Hematopoietic multipotent progenitor cell treated with erythropoietin and hydrocortisone succinate and interleukin-3 and kit ligand, for 8 days (in vitro differentiated cells): Measurements from ENCODE around the gene FNDC3A.
"Not testable (repeated sequence)": the region's sequence is repeated elsewhere in the genome, so short reads cannot be mapped to it uniquely, and the experiment has no call there.

Experiments
- DNase-seq: peaks from one replicate; pipeline ENCODE4 v3.0.0-alpha.2; 2015

FNDC3A gene

DNA sequence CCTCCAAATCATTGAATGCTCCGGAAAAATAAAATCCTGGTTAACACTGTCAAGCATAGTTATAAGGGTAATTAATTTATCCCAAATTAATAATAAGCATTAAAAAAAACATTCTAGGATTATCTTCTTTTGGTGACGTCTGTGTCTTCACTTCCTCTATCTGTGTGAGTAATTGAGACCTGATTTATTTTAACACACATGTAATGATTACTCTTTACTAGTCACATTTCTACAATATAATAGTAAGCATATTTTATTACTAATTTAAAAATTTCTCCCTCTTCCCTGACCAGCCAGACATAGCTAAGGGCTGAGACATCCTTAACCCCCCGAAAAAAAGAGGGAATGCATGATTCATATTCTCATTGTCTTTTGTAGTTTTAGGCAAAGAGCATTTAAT is 2.3 kb downstream of the FNDC3A start:
- no peak for DNase-seq

DNA sequence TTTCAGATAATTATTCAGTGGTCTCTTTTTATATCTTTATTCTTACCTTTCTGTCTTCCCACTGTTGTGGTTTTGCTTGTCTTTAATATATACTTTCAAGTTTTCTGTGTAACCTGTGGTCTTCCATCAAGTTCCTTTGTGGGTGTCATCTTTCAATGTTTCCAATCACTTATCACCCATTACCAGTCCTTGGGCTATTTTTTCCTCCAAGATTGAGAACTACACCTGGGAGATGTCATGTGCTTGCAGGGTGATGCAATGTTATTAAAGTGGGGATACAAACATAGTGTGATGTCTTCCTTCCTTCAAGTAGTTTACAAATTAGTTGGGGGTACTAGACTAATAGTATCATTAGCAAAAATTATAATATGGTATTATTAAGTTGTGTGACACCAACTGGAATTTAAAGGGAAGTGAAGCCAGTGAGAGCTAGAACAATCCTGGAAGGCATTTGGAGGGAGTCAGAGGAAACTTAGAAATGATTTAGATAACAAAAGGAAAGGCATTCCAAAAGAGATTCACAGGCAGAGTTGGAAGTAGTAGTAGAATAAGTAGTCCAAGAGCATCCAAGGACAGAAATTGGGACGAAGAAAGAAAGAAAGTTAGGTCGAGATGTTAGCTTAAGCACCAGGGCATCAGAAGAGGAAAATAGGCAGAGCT is 3.4 kb downstream of the FNDC3A start:
- peak; percentile 32 for DNase-seq

DNA sequence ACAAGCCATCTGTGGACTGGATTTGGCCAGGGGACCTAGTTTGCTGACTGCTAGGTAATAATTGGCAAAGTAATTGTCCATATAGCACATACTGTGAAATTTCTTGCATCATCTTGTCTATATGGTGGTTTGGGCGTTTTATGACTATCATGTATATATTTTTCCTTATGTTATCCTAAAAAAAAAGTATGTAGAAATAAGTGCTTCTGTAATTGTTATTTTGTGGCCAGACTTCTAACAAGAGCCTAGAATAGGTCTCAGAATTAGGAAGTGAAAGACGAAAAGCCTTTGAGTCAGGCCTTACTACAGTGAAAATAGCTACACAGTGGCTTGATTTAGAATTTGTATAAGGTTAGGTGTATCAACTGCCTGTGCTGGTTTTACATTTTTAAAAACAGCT is 4.2 kb downstream of the FNDC3A start:
- DNase-seq, result no peak

DNA sequence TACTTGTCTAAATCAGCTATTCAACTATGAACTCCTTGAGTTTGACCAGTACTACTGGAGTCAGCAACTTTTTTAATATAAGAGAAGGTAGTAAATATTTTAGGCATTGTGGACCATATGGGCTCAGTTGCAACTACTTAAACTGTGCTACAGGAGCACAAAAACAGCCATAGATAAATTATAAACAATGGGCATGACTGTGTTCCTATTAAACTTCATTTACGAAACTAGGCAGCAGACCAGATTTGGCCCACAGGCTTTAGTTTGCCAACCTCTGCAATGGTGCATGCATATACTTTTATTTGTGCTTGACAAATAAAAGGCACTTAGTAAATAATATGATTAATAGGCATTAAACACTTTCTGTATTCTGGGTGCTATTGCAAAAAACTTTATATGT is 7.6 kb downstream of the FNDC3A start:
- DNase-seq, result no peak

- no peak for DNase-seq
Observed at GRCh38 chr13:48985756-48986155, 10.0 kb downstream of the FNDC3A start.

- no peak for DNase-seq
Observed at GRCh38 chr13:48990900-48991299, 15.2 kb downstream of the FNDC3A start.

GRCh38 chr13:48993150-48993549 is 17.4 kb downstream of the FNDC3A start:
- DNase-seq, result no peak

GRCh38 chr13:48994706-48995105 is 19.0 kb downstream of the FNDC3A start:
- DNase-seq, result no peak

- no peak for DNase-seq
Observed at GRCh38 chr13:48998641-48999292, 23.1 kb downstream of the FNDC3A start.

- no peak for DNase-seq
Observed at GRCh38 chr13:49000247-49000646, 24.5 kb downstream of the FNDC3A start.

GRCh38 chr13:49018986-49019635 is 43.4 kb downstream of the FNDC3A start:
- DNase-seq, result not testable (repeated sequence)

DNA sequence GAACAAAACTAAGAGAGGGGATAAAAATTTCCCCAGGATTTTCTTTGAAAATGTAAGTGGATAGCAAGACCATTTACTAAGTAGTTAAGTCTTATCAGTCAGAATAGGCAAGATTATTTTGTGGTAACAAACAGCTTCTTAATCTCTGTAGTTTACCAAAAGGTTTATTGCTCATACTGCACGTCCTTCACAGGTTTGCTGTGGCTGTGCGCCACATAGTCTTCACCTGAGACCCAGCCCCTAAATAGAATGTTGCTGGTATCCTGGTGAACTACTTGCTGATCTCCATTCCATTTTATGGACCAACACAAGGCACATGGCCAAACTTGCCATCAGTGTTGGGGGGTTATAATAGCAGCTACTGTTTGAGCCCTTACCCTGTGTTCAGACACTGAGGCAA is 44.6 kb downstream of the FNDC3A start:
- no peak for DNase-seq

GRCh38 chr13:49020940-49021553 is 45.3 kb downstream of the FNDC3A start:
- no peak for DNase-seq

- no peak for DNase-seq
Observed at GRCh38 chr13:49021953-49022352, 46.2 kb downstream of the FNDC3A start.

DNA sequence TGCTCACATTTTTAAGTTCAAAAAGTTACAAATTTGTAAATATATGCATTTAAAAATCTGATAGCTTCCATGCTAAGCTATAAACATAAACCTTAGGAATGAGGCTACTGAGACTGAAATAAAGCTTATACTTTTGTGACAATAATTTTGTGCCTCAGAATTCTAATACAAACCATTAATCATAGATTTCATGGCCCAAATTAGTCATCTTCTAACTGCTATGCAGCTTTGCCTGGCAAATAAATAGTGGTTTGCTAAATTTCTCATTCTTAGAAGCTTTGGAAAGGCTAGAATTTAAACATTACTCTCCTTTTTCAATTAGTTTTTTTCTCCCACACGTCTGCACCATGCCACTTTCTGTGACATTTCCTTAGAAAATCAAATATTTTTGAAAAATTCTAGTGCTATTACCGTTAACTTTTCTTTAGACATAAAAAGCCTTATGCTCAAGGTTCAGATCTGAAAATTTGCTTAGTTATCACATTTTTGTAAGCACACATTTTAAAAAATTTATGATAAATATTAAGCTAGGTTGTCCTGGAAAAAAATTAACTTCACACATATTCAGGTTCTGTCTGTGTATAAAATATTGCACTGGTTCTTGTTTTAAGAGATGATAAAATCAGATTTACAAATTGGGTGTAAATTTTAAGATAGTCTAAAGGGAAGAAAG is 46.9 kb downstream of the FNDC3A start:
- no peak for DNase-seq

DNA sequence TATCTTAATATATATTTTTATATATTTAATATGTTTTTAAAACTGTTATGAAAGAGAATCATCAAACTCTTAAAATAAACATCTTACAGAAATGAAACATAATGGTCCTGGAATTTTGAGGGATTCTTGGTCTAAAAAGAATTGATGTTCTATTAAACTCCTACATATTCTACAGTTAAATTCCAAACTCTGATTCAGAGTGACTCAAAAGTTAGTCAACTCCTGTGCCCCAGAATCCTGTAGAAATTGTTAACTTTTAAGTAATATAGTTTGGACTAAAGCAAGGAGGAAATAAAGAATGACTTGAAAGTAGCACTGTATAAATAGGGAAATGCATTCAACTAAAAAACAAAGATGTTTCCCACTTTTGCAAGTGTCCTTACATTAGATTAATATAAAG is 47.7 kb downstream of the FNDC3A start:
- no peak for DNase-seq

- DNase-seq, result no peak
Observed at GRCh38 chr13:49026851-49027250, 51.1 kb downstream of the FNDC3A start.

DNA sequence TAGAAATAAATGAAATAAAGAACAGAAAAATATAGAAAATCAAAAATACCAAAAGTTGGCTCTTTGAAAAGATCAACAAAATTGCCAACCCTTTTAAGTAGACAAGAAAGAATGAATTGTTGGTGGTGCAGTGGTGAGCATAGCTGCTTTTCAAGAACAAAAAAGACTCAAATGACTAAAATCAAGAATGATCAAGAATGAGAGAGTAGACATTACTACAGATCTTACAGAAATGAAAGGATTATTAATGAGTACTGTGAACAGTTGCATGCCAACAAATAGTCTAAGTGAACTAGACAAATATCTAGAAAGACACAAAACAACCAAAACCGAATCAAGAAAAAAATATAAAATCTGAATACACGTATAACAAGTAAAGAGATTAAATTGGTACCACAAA is 53.9 kb downstream of the FNDC3A start:
- no peak for DNase-seq

DNA sequence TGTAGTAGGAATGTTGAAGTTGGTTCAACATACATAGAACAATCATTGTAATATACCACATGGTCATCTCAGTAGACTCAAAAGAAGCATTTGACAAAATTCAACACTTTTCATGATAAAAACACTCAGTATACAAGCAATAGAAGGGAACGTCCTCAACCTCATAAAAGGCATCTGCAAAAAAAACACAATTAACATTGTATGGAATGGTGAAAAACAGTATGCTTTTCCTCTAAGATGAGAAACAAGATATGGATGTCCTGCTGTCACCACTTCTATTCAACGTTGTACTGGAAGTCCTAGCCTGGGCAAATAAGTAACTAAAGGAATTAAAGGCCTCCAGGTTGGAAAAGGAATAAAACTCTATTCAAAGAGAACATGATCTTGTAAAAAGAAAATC is 54.5 kb downstream of the FNDC3A start:
- DNase-seq, result no peak

DNA sequence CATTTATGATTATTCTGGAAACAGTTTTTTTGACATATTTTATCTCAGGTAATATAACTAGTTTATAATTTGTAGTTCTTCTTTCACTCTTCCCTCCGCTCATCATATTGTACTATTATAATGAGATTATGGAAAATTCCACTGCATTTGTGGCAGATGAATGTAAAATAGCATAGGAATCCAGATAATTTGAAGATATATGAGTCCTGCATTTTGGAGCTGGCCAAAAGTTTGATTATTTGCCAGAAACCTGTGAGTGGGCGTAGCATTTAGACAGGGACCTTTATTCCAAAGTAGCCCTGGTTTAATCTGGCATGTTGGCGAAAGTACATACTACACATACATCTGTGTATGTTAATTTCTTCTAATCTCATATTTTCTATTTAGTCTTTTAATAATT is 65.2 kb downstream of the FNDC3A start:
- no peak for DNase-seq

DNA sequence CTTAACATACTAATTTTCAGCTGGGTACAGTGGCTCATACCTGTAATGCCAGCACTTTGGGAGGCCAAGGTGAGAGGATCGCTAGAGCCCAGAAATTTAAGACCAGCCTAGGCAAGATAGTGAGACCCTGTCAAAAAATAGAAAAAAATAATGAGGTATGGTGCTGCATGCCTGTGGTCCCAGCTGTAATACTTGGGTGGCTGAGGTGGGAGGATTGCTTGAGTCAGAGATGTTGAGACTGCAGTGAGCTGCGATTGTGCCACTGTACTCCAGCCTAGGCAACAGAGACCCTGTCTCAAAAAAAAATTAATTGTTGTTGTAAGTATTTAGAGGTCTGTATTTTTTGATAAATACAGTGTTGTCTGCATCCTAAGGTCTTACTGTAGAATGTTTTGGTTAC is 66.8 kb downstream of the FNDC3A start:
- DNase-seq, result no peak

- DNase-seq, result no peak
Observed at GRCh38 chr13:49044008-49044407, 68.3 kb downstream of the FNDC3A start.

DNA sequence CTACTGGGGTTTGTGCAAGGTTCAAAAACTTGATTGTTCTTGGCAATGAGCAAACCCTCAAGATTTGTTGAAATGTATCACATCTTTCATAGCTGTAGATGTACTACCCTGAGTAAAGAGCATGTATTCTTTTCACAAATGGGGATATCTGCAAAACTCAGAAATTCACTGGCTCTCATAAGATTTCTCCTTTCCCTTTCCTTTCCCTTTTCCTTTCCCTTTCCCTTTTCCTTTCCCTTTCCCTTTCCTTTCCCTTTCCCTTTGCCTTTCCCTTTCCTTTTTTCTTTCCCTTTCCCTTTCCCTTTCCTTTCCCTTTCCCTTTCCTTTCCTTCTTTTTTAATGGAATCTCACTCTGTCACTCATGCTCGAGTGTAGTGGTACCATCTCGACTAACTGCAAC is 69.1 kb downstream of the FNDC3A start:
- DNase-seq, result no peak
